NB4 (cell line): ENCODE data around the gene HP.
"Not testable (repeated sequence)": the region's sequence is repeated elsewhere in the genome, so short reads cannot be mapped to it uniquely, and the experiment has no call there.

Experiments
- DNase-seq: peaks from one replicate; pipeline ENCODE4 v3.0.0; 2010; ENCODE audit warnings: low read depth
- H3K4me3 ChIP-seq: one replicate; pipeline ENCODE4 v1.5.1; 2011; ENCODE audit warnings: mild to moderate bottlenecking, low read depth, low read length, moderate library complexity
- CTCF ChIP-seq: IDR thresholded peaks from one replicate; pipeline ENCODE4 v1.5.1; 2012; ENCODE audit warnings: low read depth, low read length
- MAX ChIP-seq: IDR thresholded peaks from 2 replicates; pipeline ENCODE4 v1.6.1; 2011; ENCODE audit warnings: low read depth, low read length
- MYC ChIP-seq: IDR thresholded peaks from 2 replicates; pipeline ENCODE4 v1.6.1; 2011; ENCODE audit warnings: low read depth, low read length
- POLR2A ChIP-seq: IDR thresholded peaks from 2 replicates; pipeline ENCODE4 v1.6.1; 2011; ENCODE audit warnings: mild to moderate bottlenecking; ENCODE audit not compliant: insufficient read length; ENCODE audit errors: extremely low read depth

HP gene

GRCh38 chr16:72066747-72067146 lies 12.4 kb downstream of the HP start:
- DNase-seq: peak; percentile 66
- no peak for TF ChIP-seq MYC
- TF ChIP-seq POLR2A: no peak
- TF ChIP-seq CTCF: peak; percentile 62
- no peak for TF ChIP-seq MAX

GRCh38 chr16:72068930-72069329 lies 14.6 kb downstream of the HP start:
- TF ChIP-seq POLR2A (no peak), MYC (no peak), MAX (no peak), CTCF (no peak)

More at GRCh38 chr16:72066747-72067146, 12.4 kb downstream of the HP start:
- H3K4me3 ChIP-seq: no peak overlapping the region

GRCh38 chr16:72072514-72073342 lies 18.4 kb downstream of the HP start:
- no peak overlapping the region for H3K4me3 ChIP-seq
- TF ChIP-seq MYC: no peak
- no peak for TF ChIP-seq POLR2A
- no peak for TF ChIP-seq MAX
- TF ChIP-seq CTCF: no peak
- no peak for DNase-seq

More at GRCh38 chr16:72068930-72069329, 14.6 kb downstream of the HP start:
- H3K4me3 ChIP-seq: no peak overlapping the region
- DNase-seq: no peak

GRCh38 chr16:72073560-72074230 lies 19.4 kb downstream of the HP start:
- TF ChIP-seq POLR2A: no peak
- TF ChIP-seq MYC: no peak
- H3K4me3 ChIP-seq: no peak overlapping the region
- no peak for DNase-seq

- H3K4me3 ChIP-seq, DNase-seq: not testable (repeated sequence)
These were observed 20.8 kb downstream of the HP start for GRCh38 chr16:72075067-72075466.

GRCh38 chr16:72076991-72077706 lies 22.8 kb downstream of the HP start:
- not testable (repeated sequence) for DNase-seq, H3K4me3 ChIP-seq

GRCh38 chr16:72083778-72084404 lies 29.6 kb downstream of the HP start:
- DNase-seq: peak; percentile 18
- no peak overlapping the region for H3K4me3 ChIP-seq
- TF ChIP-seq MAX (no peak), CTCF (no peak), POLR2A (no peak), MYC (no peak)
